GM21367 (cell line): ENCODE results near the gene TPMT.
A peak's percentile ranks its signal among the peaks of the same experiment; 100 is the strongest.
"Not testable (repeated sequence)": the region's sequence is repeated elsewhere in the genome, so short reads cannot be mapped to it uniquely, and the experiment has no call there.

Experiments
- ATAC-seq: cut with Tn5 transposase; IDR thresholded peaks from one replicate; pipeline ENCODE4 v1.9.1; 2021; ENCODE audit not compliant: unreplicated experiment

TPMT gene

GRCh38 chr6:18154507-18155149 lies at the start of gene TPMT:
TSS of gene TPMT (minus strand) at chr6:18155077. CDS start at chr6:18149127, 5,950 bp downstream.
- ATAC-seq = peak; percentile 46

GRCh38 chr6:18203786-18204185 lies 48.9 kb upstream of the TPMT start:
- no peak for ATAC-seq

DNA sequence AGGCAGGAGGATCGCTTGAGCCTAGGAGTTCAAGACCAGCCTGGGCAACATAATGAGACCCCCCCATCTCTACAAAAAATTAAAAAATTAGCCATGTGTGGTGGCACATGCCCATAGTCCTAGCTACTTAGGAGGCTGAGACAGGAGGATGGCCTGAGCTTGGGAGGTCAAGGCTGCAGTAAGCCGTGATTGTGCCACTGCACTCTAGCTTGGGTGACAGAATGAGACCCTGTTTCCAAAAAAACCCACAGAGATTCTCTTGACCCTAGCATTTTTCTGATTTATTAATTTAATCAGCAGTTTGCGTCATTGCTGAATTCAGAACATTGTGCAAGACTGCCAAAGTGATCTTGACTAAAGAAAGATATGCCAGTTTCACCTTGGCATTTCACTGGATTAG lies 37.1 kb upstream of the TPMT start:
- ATAC-seq = no peak

- ATAC-seq = no peak
Measured at GRCh38 chr6:18189196-18189595, 34.3 kb upstream of the TPMT start.

GRCh38 chr6:18187701-18188100 lies 32.8 kb upstream of the TPMT start:
- ATAC-seq = no peak

DNA sequence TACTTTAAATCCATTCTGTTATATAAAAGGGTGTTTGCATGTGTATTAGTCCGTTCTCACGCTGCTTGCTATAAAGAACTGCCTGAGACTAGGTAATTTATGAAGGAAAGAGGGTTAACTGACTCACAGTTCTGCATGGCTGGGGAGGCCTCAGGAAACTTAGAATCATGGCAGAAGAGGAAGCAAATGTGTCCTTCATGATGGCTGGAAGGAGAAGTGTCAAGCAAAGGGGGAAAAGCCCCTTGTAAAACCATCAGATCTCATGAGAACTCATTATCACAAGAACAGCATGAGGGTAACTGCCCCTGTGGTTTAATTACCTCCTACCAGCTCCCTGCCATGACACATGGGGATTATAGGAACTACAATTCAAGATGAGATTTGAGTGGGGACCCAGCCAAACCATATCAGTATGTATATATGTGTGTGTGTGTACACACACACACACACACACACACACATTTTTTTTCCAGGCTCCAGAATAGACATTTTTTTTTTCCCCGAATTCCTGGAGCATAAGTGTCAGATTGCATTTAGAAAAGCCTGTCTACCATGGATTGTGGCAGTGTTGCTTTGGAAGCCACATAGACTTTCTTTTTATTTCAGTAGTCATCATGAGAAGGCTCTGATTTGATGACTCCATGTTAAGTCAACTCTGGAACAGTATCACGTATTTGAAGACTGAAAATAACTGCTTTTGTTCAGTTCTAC lies 31.8 kb upstream of the TPMT start:
- no peak for ATAC-seq

GRCh38 chr6:18186033-18186432 lies 31.2 kb upstream of the TPMT start:
- ATAC-seq = no peak

DNA sequence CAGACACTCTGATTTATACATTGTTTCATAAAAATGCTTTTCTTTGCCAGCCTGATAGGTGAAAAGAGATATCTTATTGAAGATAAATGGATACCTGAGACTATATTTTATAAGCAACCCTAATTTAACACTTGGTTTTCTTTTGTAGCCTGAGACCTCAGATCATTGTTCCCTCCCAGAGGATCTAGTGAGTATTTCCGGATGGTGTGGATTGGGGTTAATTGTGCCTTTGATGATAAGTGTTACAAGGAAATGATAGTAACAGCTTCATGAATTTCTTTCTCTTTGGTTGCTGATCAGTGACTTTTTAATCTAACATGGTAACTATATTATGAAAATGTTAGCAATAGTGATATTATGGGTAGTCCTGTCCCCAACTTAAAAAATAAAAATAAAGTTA lies 30.7 kb upstream of the TPMT start:
- ATAC-seq = no peak

GRCh38 chr6:18183766-18184165 lies 28.9 kb upstream of the TPMT start:
- no peak for ATAC-seq

DNA sequence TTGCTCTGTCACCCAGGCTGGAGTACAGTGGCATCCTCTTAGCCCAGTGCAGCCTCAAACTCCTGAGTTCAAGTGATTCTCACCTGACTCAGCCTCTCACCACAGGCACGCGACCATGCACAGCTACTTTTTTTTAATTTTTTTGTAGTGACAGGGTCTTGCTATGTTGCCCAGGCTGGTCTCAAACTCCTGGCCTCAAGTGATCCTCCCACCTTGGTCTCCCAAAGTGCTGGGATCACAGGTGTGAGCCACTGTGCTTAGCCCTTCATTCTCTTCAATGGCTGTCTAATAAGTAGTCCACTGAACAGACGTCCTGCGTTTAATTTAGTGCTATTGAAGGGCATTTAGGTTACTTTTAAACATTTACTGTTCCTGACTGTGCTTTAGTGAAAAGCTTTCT lies 27.7 kb upstream of the TPMT start:
- ATAC-seq = no peak

DNA sequence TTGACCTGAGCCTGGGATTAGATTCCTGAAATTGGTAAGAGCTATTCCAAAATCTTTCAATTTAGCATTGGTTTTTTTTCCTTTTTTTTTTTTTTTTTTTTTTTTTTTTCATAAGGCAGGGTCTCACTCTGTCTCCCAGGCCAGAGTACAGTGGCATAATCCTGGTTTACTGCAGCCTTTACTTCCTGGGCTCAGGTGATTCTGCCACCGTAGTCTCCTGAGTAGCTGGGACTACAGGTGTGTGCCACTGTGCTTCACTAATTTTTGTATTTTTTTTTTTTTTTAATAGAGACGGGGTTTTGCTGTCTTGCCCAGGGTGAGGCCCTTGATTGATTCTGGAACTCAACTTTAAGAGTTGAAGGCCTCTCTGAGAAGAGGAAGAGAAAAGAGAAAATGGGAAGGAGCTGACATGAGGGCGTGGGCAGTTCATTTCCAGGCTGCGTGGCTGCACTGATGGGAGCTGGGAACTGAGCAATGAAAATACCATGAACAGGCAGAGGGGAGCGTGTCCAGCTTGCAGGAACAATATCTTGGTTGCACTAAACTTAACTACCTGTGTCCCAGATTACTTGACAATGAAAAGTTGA lies 25.0 kb upstream of the TPMT start:
- ATAC-seq = no peak

DNA sequence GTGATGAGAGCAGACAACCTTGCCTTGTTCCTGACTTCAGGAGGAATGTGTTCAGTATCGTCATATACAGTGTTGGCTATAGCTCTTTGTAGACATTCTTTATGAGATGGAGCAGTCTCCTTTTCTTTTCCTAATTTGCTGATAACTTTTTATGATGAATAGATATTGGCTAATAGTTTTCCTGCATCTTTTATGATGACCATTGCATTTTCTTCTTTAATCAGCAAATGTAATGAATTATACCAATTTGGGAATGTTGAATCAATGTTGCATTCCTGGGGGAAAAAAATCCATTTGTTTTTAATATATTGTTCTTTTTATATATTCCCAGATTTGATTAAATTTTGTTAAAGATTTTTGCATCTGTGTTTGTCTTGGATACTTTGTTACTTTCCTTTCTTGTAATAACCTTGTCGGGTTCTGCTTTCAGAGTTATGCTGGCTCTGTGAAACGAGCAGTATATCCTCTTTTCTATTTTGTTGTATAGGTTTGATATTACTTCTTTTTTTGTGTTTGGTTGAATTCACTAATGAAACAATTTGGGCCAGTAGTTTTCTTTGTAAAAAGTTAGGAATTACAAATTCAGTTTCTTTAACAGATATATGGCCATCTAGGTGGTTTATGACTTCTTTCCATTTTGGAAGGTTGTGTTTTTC lies 24.2 kb upstream of the TPMT start:
- no peak for ATAC-seq

GRCh38 chr6:18177286-18177965 lies 22.5 kb upstream of the TPMT start:
- no peak for ATAC-seq

- not testable (repeated sequence) for ATAC-seq
Measured at GRCh38 chr6:18176198-18176597, 21.3 kb upstream of the TPMT start.

- no peak for ATAC-seq
Measured at GRCh38 chr6:18171871-18172270, 17.0 kb upstream of the TPMT start.

DNA sequence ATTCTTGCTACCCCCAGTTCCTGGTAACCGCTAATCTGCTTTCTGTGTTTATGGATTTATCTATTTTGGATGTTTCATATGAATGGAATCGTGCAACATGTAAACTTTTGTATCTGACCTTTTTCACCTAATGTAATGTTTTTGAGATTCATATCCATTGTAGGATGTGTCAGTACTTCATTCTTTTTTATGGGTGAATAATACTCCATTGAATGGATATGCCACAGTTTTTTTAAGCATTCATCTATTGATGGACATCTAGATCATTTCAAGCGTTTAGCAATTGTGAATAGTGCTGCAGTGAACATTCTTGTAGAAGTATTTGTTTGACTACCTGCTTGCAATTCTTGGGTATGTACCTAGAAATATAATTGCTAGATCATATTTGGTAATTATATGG lies 13.4 kb upstream of the TPMT start:
- no peak for ATAC-seq

- no peak for ATAC-seq
Measured at GRCh38 chr6:18166312-18167036, 11.6 kb upstream of the TPMT start.

GRCh38 chr6:18165751-18166150 lies 10.9 kb upstream of the TPMT start:
- no peak for ATAC-seq

GRCh38 chr6:18162401-18162800 lies 7.5 kb upstream of the TPMT start:
- no peak for ATAC-seq

DNA sequence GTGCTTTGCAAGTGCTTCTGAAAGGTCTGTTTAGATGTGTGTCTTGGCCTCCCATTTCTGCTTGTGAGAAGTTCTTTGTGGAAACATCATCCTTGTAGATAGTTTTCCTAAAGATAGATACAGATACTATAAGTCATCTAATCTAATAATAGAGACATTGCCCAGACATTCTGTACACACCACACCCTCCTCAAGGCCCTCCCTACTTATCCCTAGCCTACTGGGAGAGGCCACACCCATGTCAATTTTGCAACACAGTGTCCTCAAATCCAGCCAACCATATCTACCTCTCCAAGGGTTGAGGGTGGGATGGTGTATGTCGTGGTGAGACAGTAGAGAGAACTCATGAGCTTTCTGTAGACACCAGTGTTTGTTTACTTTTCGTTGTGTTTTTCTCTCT lies 6.6 kb upstream of the TPMT start:
- no peak for ATAC-seq

GRCh38 chr6:18160911-18161310 lies 6.0 kb upstream of the TPMT start:
- ATAC-seq = no peak
